Type B pancreatic cell (in vitro differentiated cells): ENCODE measurements around the gene NACC2. TPM values are rescaled to one million over a fixed set of nuclear protein-coding genes. Genes with fewer than 3 reads are reported as not detected.

Source experiments
- DNase-seq: peaks from one replicate; pipeline ENCODE4 v3.0.0; 2021; ENCODE audit warnings: mixed read lengths; ENCODE audit not compliant: unreplicated experiment; ENCODE audit errors: extremely low spot score
- H3K27ac Mint-ChIP-seq: 2 replicates; pipeline ENCODE4 v1.8.0; 2021; ENCODE audit warnings: mild to moderate bottlenecking, mixed read lengths
- H3K27me3 Mint-ChIP-seq: 2 replicates; pipeline ENCODE4 v1.8.0; 2021; ENCODE audit warnings: mixed read lengths
- H3K36me3 Mint-ChIP-seq: 2 replicates; pipeline ENCODE4 v1.8.0; 2021; ENCODE audit warnings: mixed read lengths
- H3K4me1 Mint-ChIP-seq: one replicate; pipeline ENCODE4 v1.8.0; 2021; ENCODE audit warnings: mixed read lengths; ENCODE audit not compliant: unreplicated experiment
- H3K4me3 Mint-ChIP-seq: 2 replicates; pipeline ENCODE4 v1.8.0; 2021; ENCODE audit warnings: mild to moderate bottlenecking, mixed read lengths
- H3K9me3 Mint-ChIP-seq: 2 replicates; pipeline ENCODE4 v1.8.0; 2021; ENCODE audit warnings: mixed read lengths
- CTCF ChIP-seq: fragments of 200-600 bp; sonication (generic); conservative IDR thresholded peaks from 2 replicates; pipeline ENCODE4 v1.5.0; 2021; ENCODE audit warnings: antibody characterized with exemption, mild to moderate bottlenecking
- total RNA-seq: library from RNA; stranded (reverse); gene quantifications from 2 replicates; pipeline ENCODE4 v1.2.1, GENCODE V29; 2021; ENCODE audit warnings: low replicate concordance

NACC2 gene
- total RNA-seq, 1 donor from 2014 or later, result 9.3 TPM

GRCh38 chr9:136007934-136008692 is 87.0 kb downstream of the NACC2 start:
- Mint-ChIP-seq H3K9me3 (no peaks in the 10 kb centered on the region), H3K36me3 (no peaks in the 10 kb centered on the region), H3K4me1 (peaks cover 25% of the 10 kb centered on the region), H3K27ac (no peak overlapping the region), H3K4me3 (no peak overlapping the region), H3K27me3 (no peaks in the 10 kb centered on the region)
- no peak for TF ChIP-seq CTCF
- no peak for DNase-seq

GRCh38 chr9:136007276-136007933 is 87.7 kb downstream of the NACC2 start:
- Mint-ChIP-seq H3K4me3 (no peak overlapping the region), H3K36me3 (no peaks in the 10 kb centered on the region), H3K27ac (peak overlapping the region; percentile 3), H3K4me1 (peaks cover 25% of the 10 kb centered on the region), H3K27me3 (no peaks in the 10 kb centered on the region), H3K9me3 (no peaks in the 10 kb centered on the region)
- TF ChIP-seq CTCF, result no peak
- no peak for DNase-seq

- no peaks in the 10 kb centered on the region for H3K36me3 Mint-ChIP-seq
- no peaks in the 10 kb centered on the region for H3K9me3 Mint-ChIP-seq
- H3K27ac Mint-ChIP-seq, result no peak overlapping the region
- no peaks in the 10 kb centered on the region for H3K27me3 Mint-ChIP-seq
- H3K4me1 Mint-ChIP-seq, result peaks cover 25% of the 10 kb centered on the region
- no peak for TF ChIP-seq CTCF
- no peak for DNase-seq
- H3K4me3 Mint-ChIP-seq, result no peak overlapping the region
Measured at GRCh38 chr9:136006169-136006568, 88.9 kb downstream of the NACC2 start.

GRCh38 chr9:136004712-136005111 is 90.4 kb downstream of the NACC2 start:
- DNase-seq, result no peak
- no peak overlapping the region for H3K4me3 Mint-ChIP-seq
- H3K27me3 Mint-ChIP-seq, result no peaks in the 10 kb centered on the region
- no peak overlapping the region for H3K27ac Mint-ChIP-seq
- H3K9me3 Mint-ChIP-seq, result no peaks in the 10 kb centered on the region
- H3K36me3 Mint-ChIP-seq, result no peaks in the 10 kb centered on the region
- H3K4me1 Mint-ChIP-seq, result peaks cover 20% of the 10 kb centered on the region
- no peak for TF ChIP-seq CTCF

GRCh38 chr9:136004219-136004618 is 90.9 kb downstream of the NACC2 start:
- H3K27me3 Mint-ChIP-seq, result no peaks in the 10 kb centered on the region
- H3K4me3 Mint-ChIP-seq, result no peak overlapping the region
- no peak for DNase-seq
- H3K36me3 Mint-ChIP-seq, result no peaks in the 10 kb centered on the region
- H3K9me3 Mint-ChIP-seq, result no peaks in the 10 kb centered on the region
- H3K4me1 Mint-ChIP-seq, result peaks cover 20% of the 10 kb centered on the region
- H3K27ac Mint-ChIP-seq, result no peak overlapping the region
- no peak for TF ChIP-seq CTCF
